NCI-H128 (cell line): ENCODE data around the gene PLEKHH3.
"Not testable (repeated sequence)": the region's sequence is repeated elsewhere in the genome, so short reads cannot be mapped to it uniquely, and the experiment has no call there.

Experiments
- DNase-seq: peaks from one replicate; lab custom pipeline; 2025; ENCODE audit not compliant: unreplicated experiment; lab: John Stamatoyannopoulos, UW

The PLEKHH3 gene

DNA sequence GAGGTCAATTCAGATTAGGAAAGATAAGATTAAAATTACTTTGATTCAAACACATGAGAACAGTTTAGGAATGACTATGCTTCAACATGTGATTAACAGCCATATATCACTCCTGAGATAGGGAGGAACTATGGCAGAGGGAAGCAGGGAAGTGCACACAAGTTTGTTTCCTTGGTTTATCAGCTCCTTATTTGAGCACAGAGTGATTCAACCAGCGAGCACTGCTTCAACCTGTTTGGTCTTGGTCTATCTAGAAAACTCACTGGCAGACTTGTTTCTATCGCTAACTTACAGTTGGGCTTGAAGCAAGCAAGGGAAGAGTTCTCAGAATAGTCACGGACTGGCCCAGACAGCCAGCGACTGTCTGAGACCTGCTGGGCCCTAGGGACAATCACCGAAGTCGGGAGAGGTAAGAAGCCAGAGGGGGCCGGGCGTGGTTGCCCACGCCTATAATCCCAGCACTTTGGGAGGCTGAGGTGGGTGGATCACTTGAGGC is 43.8 kb downstream of the PLEKHH3 start:
- no peak for DNase-seq

DNA sequence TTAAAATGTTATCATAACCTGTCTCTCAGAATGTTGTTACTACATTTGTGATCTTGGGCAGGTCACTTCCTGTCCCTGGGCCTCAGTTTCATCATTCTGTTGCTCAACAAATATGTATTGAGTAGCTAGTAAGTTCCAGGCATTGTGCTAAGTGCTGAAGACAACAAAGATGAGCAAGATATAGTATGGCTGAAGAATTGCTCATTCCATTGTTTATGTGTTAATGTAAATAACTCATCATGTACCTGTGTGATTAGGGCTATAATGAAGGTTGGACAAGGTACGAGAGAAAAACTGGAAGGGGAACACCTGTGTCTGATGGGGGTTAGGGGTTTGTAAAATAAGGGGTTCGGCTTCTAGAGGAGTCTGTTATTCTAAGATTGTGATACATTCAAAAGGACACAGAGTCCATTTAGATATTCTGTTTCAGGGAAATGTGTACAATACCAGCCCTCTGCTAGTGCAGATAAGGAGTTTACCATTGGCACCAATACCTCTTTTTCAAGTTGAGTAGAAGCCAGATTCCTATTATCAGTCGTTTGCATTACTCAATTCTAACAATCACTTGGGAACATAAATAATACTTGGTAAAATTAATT is 47.3 kb downstream of the PLEKHH3 start:
- no peak for DNase-seq

DNA sequence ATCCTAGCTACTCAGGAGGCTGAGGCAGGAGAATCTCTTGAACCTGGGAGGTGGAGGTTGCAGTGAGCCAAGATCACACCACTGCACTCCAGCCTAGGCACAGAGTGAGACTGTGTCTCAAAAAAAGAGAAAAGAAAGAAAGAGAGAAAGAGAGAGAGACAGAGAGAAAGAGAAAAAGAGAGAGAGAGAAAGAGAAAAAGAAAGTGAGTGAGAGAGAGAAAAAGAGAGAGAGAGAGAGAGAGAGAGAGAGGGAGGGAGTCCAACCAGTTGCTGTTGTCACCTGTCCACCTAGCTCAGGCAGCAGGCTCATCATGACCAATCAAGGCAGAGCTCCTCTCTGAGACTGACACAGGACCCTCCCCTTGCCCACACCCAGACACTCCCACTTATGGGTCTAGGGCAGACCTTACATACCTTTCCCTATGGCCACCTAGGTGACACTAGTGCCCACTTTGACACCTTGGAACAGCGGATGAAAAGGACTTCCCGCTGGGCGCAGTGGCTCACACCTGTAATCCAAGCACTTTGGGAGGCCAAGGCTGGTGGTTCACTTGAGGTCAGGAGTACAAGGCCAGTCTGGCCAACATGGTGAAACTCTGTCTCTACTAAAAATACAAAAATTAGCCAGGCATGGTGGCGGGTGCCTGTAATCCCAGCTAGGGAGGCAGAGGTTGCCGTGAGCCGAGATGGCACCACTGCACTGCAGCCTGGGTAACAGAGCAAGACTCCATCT is 49.6 kb downstream of the PLEKHH3 start:
- DNase-seq: not testable (repeated sequence)

DNA sequence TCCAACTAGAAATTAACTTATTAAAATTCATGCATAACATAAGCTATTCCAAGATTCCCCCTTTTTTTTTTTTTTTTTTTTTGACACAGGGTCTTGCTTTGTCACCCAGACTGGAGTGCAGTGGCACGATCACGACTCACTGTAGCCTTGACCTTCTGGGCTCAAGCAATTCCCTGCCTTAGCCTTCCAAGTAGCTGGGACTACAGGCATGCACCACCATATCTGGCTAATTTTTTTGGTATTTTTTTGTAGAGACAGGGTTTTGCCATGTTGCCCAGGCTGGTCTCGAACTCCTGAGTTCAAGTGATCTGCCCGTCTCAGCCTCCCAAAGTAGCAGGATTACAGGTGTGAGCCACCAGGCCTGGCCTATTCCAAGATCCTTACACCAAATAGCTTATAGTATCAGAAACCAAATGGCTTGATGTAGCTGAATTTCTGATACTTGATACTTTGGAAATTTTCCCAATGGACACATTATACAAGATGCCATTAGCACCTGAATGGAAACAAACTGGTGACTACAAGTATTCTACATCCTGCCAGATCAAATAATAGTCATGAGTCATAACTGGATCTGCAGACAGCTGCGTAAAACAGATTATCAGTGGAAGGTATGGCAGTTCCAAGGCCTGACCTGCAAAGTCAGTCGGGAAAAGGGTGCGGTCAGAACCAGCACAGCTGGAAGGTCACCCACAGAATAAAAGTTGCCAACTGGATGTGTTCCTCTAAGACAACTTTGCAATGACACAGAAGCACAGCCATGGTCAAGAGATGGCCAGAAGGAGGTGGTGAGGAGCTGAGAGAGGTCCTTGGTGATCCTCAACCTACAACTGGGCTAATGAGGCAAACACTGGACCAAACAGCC is 52.8 kb downstream of the PLEKHH3 start:
- DNase-seq: no peak

DNA sequence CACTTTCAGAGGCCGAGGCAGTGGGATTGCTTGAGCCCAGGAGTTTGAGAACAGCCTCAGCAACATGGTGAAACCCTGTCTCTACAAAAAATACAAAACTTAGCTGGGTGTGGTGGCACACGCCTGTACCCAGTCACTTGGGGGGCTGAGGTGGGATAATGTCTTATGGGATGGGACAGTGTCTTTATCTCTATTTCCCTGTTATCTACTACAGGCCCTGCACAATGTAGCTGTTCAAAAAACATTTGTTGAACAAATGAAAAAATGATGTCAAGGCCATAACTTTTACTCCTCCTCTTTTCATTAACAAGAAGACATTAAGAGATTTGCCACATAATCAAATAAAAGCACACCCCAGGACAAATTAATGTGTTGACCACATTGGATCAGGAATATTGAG is 53.5 kb downstream of the PLEKHH3 start:
- DNase-seq: no peak

DNA sequence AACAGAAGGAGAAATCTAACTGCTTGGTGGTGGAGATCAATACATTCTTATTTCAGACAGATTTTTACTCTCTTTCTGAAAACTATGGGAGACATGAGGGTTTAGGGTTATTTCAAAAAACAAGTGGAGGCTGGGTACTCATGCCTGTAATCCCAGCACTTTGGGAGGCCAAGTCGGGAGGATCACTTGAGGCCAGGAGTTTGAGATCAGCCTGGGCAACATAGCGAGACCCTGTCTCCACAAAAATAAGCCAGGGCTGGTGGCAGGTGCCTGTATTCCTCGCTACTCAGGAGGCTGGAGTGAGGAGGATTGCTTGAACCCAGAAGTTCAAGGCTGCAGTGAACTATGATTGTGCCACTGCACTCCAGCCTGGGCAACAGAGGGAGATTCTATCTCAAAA is 54.8 kb downstream of the PLEKHH3 start:
- not testable (repeated sequence) for DNase-seq

DNA sequence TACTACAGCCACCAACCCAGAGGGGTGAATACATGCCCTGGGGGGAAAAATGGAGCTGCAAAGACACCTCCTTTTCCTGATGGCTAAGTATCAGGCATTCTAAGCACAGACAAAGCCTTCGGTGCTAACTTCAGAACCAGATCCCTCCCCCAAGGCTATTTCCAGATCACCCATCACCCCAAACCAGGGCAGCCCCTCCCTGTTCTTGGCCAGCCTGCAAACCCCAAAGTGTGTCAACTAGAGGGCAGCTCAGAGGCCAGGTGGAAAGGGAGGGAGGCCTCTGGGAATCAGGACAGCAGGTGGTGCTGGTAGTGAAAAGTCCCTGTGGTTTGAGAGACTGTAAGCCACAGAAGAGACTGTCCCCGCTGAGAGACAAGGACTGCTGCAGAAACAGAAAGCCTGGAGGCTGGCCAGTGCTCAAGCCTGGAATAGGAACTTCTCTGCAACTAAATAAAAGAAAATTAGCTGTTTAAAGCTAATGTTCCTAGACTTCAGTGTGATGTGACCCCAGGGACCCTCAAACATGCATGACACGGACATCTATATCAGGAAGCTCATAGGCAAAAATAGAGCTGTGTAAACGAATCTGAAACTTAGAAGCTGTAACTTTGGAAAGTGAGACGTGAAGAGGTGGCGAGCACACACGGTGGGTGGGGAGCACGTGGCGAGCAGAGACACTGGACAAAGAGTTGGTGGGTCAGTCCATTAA is 58.2 kb downstream of the PLEKHH3 start:
- DNase-seq: no peak

DNA sequence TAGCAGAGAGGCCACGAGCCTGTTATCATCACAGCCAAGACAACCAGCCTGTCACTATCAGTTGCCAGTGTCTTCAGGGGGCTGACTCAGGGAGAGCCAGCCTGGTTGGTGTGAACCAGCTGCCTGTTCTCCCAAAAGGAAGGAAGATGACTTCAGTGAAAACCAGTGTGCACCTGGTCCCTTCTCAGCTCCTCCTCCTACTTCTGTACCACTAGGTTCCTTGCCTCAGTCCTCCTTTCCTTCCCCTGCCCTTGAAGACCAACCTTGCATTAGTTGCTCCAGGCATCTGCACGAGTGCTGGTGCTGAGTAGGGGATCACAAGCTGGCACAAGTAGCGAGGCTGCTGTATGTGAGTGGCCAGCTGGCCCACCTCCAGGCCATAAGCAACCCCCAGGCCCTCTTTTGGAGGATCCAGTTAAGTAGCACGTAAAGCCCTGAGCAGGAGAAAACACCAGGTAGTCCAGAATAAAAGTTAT is 58.8 kb downstream of the PLEKHH3 start:
- DNase-seq: no peak
